ENCODE measurements around the gene FOXF2. TPM values are rescaled to one million over a fixed set of nuclear protein-coding genes. Genes with fewer than 3 reads are reported as not detected.
A peak's percentile ranks its signal among the peaks of the same experiment; 100 is the strongest.
"Not testable (repeated sequence)": the region's sequence is repeated elsewhere in the genome, so short reads cannot be mapped to it uniquely, and the experiment has no call there.

FOXF2 gene
- 0.24 TPM for total RNA-seq
- long read RNA-seq: 0 reads

- ATAC-seq (peak; percentile 47), DNase-seq (ENCODE audit: missing footprints) (no peak)
- intact Hi-C loops (cut with DNase I): loop anchor here (10.0 kb wide), 3 partner anchors 475 to 765 kb away; no protein-coding TSS in a partner anchor
Observed at GRCh38 chr6:1389369-1390132, at the start of gene FOXF2. Gene FOXF2 (plus strand): TSS chr6:1389576. CDS start chr6:1389948, 372 bp downstream.

GRCh38 chr6:1346101-1346500 is 43.3 kb upstream of the FOXF2 start:
- ATAC-seq (no peak), DNase-seq (ENCODE audit: missing footprints) (no peak)
- intact Hi-C loops (cut with DNase I): no loop called here

GRCh38 chr6:1346558-1347091 is 42.8 kb upstream of the FOXF2 start:
- ATAC-seq (peak; percentile 44), DNase-seq (ENCODE audit: missing footprints) (no peak)
- intact Hi-C loops (cut with DNase I): no loop called here

GRCh38 chr6:1347161-1347560 is 42.2 kb upstream of the FOXF2 start:
- intact Hi-C loops (cut with DNase I): no loop called here
- ATAC-seq: no peak
- no peak for DNase-seq (ENCODE audit: missing footprints)

GRCh38 chr6:1348675-1349074 is 40.7 kb upstream of the FOXF2 start:
- intact Hi-C loops (cut with DNase I): no loop called here
- peak; percentile 96 for ATAC-seq

GRCh38 chr6:1349655-1350054 is 39.7 kb upstream of the FOXF2 start:
- no peak for DNase-seq (ENCODE audit: missing footprints)
- ATAC-seq: no peak
- intact Hi-C loops (cut with DNase I): no loop called here

More at GRCh38 chr6:1348675-1349074, 40.7 kb upstream of the FOXF2 start:
- DNase-seq (ENCODE audit: missing footprints): peak; percentile 72

GRCh38 chr6:1351381-1352008 is 37.9 kb upstream of the FOXF2 start:
- intact Hi-C loops (cut with DNase I): no loop called here
- DNase-seq (ENCODE audit: missing footprints) (no peak), ATAC-seq (no peak)

- DNase-seq (ENCODE audit: missing footprints); ATAC-seq; intact Hi-C loops (cut with DNase I): not testable (repeated sequence)
Observed at GRCh38 chr6:1355068-1355467, 34.3 kb upstream of the FOXF2 start.

GRCh38 chr6:1361717-1362116 is 27.7 kb upstream of the FOXF2 start:
- intact Hi-C loops (cut with DNase I); ATAC-seq; DNase-seq (ENCODE audit: missing footprints): not testable (repeated sequence)

- intact Hi-C loops (cut with DNase I): no loop called here
- DNase-seq (ENCODE audit: missing footprints) (no peak), ATAC-seq (no peak)
Observed at GRCh38 chr6:1362643-1363042, 26.7 kb upstream of the FOXF2 start.

GRCh38 chr6:1363298-1363697 is 26.1 kb upstream of the FOXF2 start:
- peak; percentile 78 for ATAC-seq
- DNase-seq (ENCODE audit: missing footprints): no peak

GRCh38 chr6:1363729-1364572 is 25.4 kb upstream of the FOXF2 start:
- DNase-seq (ENCODE audit: missing footprints) (no peak), ATAC-seq (peak; percentile 81)
- intact Hi-C loops (cut with DNase I): no loop called here

More at GRCh38 chr6:1363298-1363697, 26.1 kb upstream of the FOXF2 start:
- intact Hi-C loops (cut with DNase I): no loop called here

- ATAC-seq (no peak), DNase-seq (ENCODE audit: missing footprints) (no peak)
- intact Hi-C loops (cut with DNase I): no loop called here
Observed at GRCh38 chr6:1364791-1365190, 24.6 kb upstream of the FOXF2 start.

GRCh38 chr6:1365686-1366085 is 23.7 kb upstream of the FOXF2 start:
- intact Hi-C loops (cut with DNase I): no loop called here
- DNase-seq (ENCODE audit: missing footprints) (no peak), ATAC-seq (no peak)

GRCh38 chr6:1367771-1368170 is 21.6 kb upstream of the FOXF2 start:
- intact Hi-C loops (cut with DNase I): no loop called here
- no peak for DNase-seq (ENCODE audit: missing footprints)
- ATAC-seq: no peak

GRCh38 chr6:1368940-1369339 is 20.4 kb upstream of the FOXF2 start:
- ATAC-seq (no peak), DNase-seq (ENCODE audit: missing footprints) (no peak)
- intact Hi-C loops (cut with DNase I): no loop called here

- not testable (repeated sequence) for ATAC-seq; DNase-seq (ENCODE audit: missing footprints)
- intact Hi-C loops (cut with DNase I): loop anchor here (10.0 kb wide), 1 partner anchor 245 kb away; no protein-coding TSS in a partner anchor
Observed at GRCh38 chr6:1369695-1370094, 19.7 kb upstream of the FOXF2 start.

GRCh38 chr6:1371933-1372332 is 17.4 kb upstream of the FOXF2 start:
- intact Hi-C loops (cut with DNase I): loop anchor here (10.0 kb wide), 1 partner anchor 247 kb away; no protein-coding TSS in a partner anchor
- no peak for ATAC-seq

GRCh38 chr6:1372690-1373089 is 16.7 kb upstream of the FOXF2 start:
- ATAC-seq: no peak
- intact Hi-C loops (cut with DNase I): loop anchor here (10.0 kb wide), 1 partner anchor 248 kb away; no protein-coding TSS in a partner anchor
- no peak for DNase-seq (ENCODE audit: missing footprints)

More at GRCh38 chr6:1371933-1372332, 17.4 kb upstream of the FOXF2 start:
- DNase-seq (ENCODE audit: missing footprints): no peak

All from Right ventricle myocardium inferior (tissue), 1 donor.